ENCODE measurements around the gene MMGT1. TPM values are rescaled to one million over a fixed set of nuclear protein-coding genes. Genes with fewer than 3 reads are reported as not detected.

The MMGT1 gene
- total RNA-seq (2021) (23.7 and 26.2 TPM in 2 replicates), Bru-seq, nascent RNA (percentile 84 among the genes with signal in this experiment), BruChase-seq, experiment 1, labeled RNA remaining after a 2-hour chase (percentile 91 among the genes with signal in this experiment), BruChase-seq, experiment 2, labeled RNA remaining after a 6-hour chase (percentile 97 among the genes with signal in this experiment)
- long read RNA-seq, transcript MMGT1-201 (4 exons, 3,738 nt), result major isoform, 8 of 12 reads
- long read RNA-seq, partial matches to known transcripts, result 1 of 12 reads
- long read RNA-seq, other reads (novel, unspliced or antisense), result 3 of 12 reads

GRCh38 chrX:135973548-135974278, at the start of gene MMGT1:
Gene MMGT1 (minus strand): TSS chrX:135973988. CDS start chrX:135973675, 313 bp downstream.
- Histone ChIP-seq H3K36me3 (ENCODE audit: low read depth) (no peaks in the 10 kb centered on the region), H3K4me2 (peak within 1 kb of the TSS; percentile 99), H3K4me3 (peak within 1 kb of the TSS; percentile 99), H3K27ac (peak within 1 kb of the TSS; percentile 93), H3K27me3 (ENCODE audit: insufficient read depth, low read depth) (no peaks in the 10 kb centered on the region), H3K4me1 (replicated peaks; ENCODE audit: insufficient read depth) (peaks cover 28% of the 10 kb centered on the region), H2AFZ (peak within 1 kb of the TSS; percentile 98), H3K79me2 (ENCODE audit: low read depth) (peaks cover 31% of the 10 kb centered on the region), H3K9me2 (ENCODE audit: insufficient read depth) (no peaks in the 10 kb centered on the region), H4K20me1 (ENCODE audit: insufficient read depth) (peaks cover 12% of the 10 kb centered on the region; the same call in 1 of the 2 replicates), H3F3A (ENCODE audit: insufficient read depth, low read depth) (peaks cover 38% of the 10 kb centered on the region), H3K9me3 (ENCODE audit: insufficient read depth, low read depth) (no peaks in the 10 kb centered on the region)
- POLR2A ChIA-PET (ENCODE audit: unreplicated experiment), result interaction anchor here (0.6 to 0.7 kb wide), 4 partner anchors 552 to 1019 kb away, joined by 3 to 7 read pairs (median 4); partner anchors contain the start of gene RBMX
- BruUV-seq (replicated peaks), result no TSS peak
- intact Hi-C loops (cut with micrococcal nuclease; ENCODE audit: unreplicated experiment), result loop anchor here (10.0 kb wide), 1 partner anchor 161 kb away; no protein-coding TSS in a partner anchor
- peak; percentile 77 to 84 for DNase-seq
- CTCF ChIA-PET, result no interaction called here
- TF ChIP-seq CTCF (conservative IDR thresholded peaks at IDR 0.05), result no peak
- no peak for TF ChIP-seq EZH2 (IDR thresholded peaks at IDR 0.05; ENCODE audit: low read depth)

GRCh38 chrX:136021903-136022302, 48.1 kb upstream of the MMGT1 start:
- Histone ChIP-seq H3F3A (ENCODE audit: insufficient read depth, low read depth) (no peaks in the 10 kb centered on the region), H3K36me3 (ENCODE audit: low read depth) (no peaks in the 10 kb centered on the region), H2AFZ (no peak overlapping the region), H3K4me2 (no peak overlapping the region), H3K9me3 (ENCODE audit: insufficient read depth, low read depth) (no peaks in the 10 kb centered on the region), H3K27ac (no peak overlapping the region), H3K27me3 (ENCODE audit: insufficient read depth, low read depth) (no peaks in the 10 kb centered on the region), H3K9me2 (ENCODE audit: insufficient read depth) (no peaks in the 10 kb centered on the region), H3K4me1 (replicated peaks; ENCODE audit: insufficient read depth) (no peaks in the 10 kb centered on the region), H3K4me3 (no peak overlapping the region), H3K79me2 (ENCODE audit: low read depth) (no peaks in the 10 kb centered on the region), H4K20me1 (ENCODE audit: insufficient read depth) (no peaks in the 10 kb centered on the region)
- no TSS peak for BruUV-seq (replicated peaks)
- intact Hi-C loops (cut with micrococcal nuclease; ENCODE audit: unreplicated experiment), result no loop called here
- ChIA-PET CTCF (no interaction called here), POLR2A (ENCODE audit: unreplicated experiment) (no interaction called here)
- no peak for DNase-seq
- no peak for TF ChIP-seq EZH2 (IDR thresholded peaks at IDR 0.05; ENCODE audit: low read depth)
- no peak for TF ChIP-seq CTCF (conservative IDR thresholded peaks at IDR 0.05)

- ChIA-PET POLR2A (ENCODE audit: unreplicated experiment) (no interaction called here), CTCF (no interaction called here)
- no peak overlapping the region for H3K27ac ChIP-seq
Measured at GRCh38 chrX:136021160-136021559, 47.4 kb upstream of the MMGT1 start.

More at GRCh38 chrX:136021160-136021559, 47.4 kb upstream of the MMGT1 start:
- intact Hi-C loops (cut with micrococcal nuclease; ENCODE audit: unreplicated experiment), result no loop called here
- H3K4me1 ChIP-seq (replicated peaks; ENCODE audit: insufficient read depth), result no peaks in the 10 kb centered on the region
- no peaks in the 10 kb centered on the region for H3K36me3 ChIP-seq (ENCODE audit: low read depth)
- no TSS peak for BruUV-seq (replicated peaks)
- no peak overlapping the region for H3K4me3 ChIP-seq
- H3K9me3 ChIP-seq (ENCODE audit: insufficient read depth, low read depth), result no peaks in the 10 kb centered on the region
- H3F3A ChIP-seq (ENCODE audit: insufficient read depth, low read depth), result no peaks in the 10 kb centered on the region
- H3K27me3 ChIP-seq (ENCODE audit: insufficient read depth, low read depth), result no peaks in the 10 kb centered on the region
- DNase-seq, result no peak
- no peaks in the 10 kb centered on the region for H3K9me2 ChIP-seq (ENCODE audit: insufficient read depth)
- TF ChIP-seq CTCF (conservative IDR thresholded peaks at IDR 0.05) (no peak), EZH2 (IDR thresholded peaks at IDR 0.05; ENCODE audit: low read depth) (no peak)
- no peak overlapping the region for H2AFZ ChIP-seq
- no peak overlapping the region for H3K4me2 ChIP-seq
- H3K79me2 ChIP-seq (ENCODE audit: low read depth), result no peaks in the 10 kb centered on the region
- no peaks in the 10 kb centered on the region for H4K20me1 ChIP-seq (ENCODE audit: insufficient read depth)
